ENCODE data around the gene ENAH. TPM values are rescaled to one million over a fixed set of nuclear protein-coding genes. Genes with fewer than 3 reads are reported as not detected.

ENAH gene
- total RNA-seq, 1 donor from 2014 or later: 137 TPM

- TF ChIP-seq, protein P1, sequence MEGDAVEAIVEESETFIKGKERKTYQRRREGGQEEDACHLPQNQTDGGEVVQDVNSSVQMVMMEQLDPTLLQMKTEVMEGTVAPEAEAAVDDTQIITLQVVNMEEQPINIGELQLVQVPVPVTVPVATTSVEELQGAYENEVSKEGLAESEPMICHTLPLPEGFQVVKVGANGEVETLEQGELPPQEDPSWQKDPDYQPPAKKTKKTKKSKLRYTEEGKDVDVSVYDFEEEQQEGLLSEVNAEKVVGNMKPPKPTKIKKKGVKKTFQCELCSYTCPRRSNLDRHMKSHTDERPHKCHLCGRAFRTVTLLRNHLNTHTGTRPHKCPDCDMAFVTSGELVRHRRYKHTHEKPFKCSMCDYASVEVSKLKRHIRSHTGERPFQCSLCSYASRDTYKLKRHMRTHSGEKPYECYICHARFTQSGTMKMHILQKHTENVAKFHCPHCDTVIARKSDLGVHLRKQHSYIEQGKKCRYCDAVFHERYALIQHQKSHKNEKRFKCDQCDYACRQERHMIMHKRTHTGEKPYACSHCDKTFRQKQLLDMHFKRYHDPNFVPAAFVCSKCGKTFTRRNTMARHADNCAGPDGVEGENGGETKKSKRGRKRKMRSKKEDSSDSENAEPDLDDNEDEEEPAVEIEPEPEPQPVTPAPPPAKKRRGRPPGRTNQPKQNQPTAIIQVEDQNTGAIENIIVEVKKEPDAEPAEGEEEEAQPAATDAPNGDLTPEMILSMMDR (IDR thresholded peaks at IDR 0.05; ENCODE audit: unreplicated experiment): no peak
- H3K36me3 Mint-ChIP-seq: no peaks in the 10 kb centered on the region
- DNase-seq (ENCODE audit: low spot score in 2 of 2, unreplicated experiment in 2 of 2): no peak
- H3K9me3 Mint-ChIP-seq: no peaks in the 10 kb centered on the region
- H3K27me3 Mint-ChIP-seq (ENCODE audit: low read depth): peaks cover 5% of the 10 kb centered on the region
- peaks cover 16% of the 10 kb centered on the region for H3K4me1 Mint-ChIP-seq
- H3K27ac Mint-ChIP-seq: peak overlapping the region; percentile 65
- H3K4me3 Mint-ChIP-seq: no peak overlapping the region
Observed at GRCh38 chr1:225482421-225482950, 170.4 kb downstream of the ENAH start.

- Mint-ChIP-seq H3K27ac (no peak overlapping the region), H3K36me3 (no peaks in the 10 kb centered on the region), H3K9me3 (no peaks in the 10 kb centered on the region), H3K4me1 (peaks cover 16% of the 10 kb centered on the region), H3K27me3 (ENCODE audit: low read depth) (peaks cover 5% of the 10 kb centered on the region), H3K4me3 (no peak overlapping the region)
- DNase-seq (ENCODE audit: low spot score in 2 of 2, unreplicated experiment in 2 of 2): no peak
- TF ChIP-seq, protein P1 (IDR thresholded peaks at IDR 0.05; ENCODE audit: unreplicated experiment): no peak
Observed at GRCh38 chr1:225481738-225482137, 171.2 kb downstream of the ENAH start.

GRCh38 chr1:225480825-225481434 is 172.0 kb downstream of the ENAH start:
- no peak for DNase-seq (ENCODE audit: low spot score in 2 of 2, unreplicated experiment in 2 of 2)
- no peak overlapping the region for H3K27ac Mint-ChIP-seq
- no peaks in the 10 kb centered on the region for H3K36me3 Mint-ChIP-seq
- peaks cover 16% of the 10 kb centered on the region for H3K4me1 Mint-ChIP-seq
- no peaks in the 10 kb centered on the region for H3K9me3 Mint-ChIP-seq
- TF ChIP-seq, protein P1 (IDR thresholded peaks at IDR 0.05; ENCODE audit: unreplicated experiment): peak; percentile 51
- H3K27me3 Mint-ChIP-seq (ENCODE audit: low read depth): peaks cover 5% of the 10 kb centered on the region
- H3K4me3 Mint-ChIP-seq: no peak overlapping the region

- TF ChIP-seq, protein P1 (IDR thresholded peaks at IDR 0.05; ENCODE audit: unreplicated experiment): no peak
- peaks cover 16% of the 10 kb centered on the region for H3K4me1 Mint-ChIP-seq
- H3K36me3 Mint-ChIP-seq: no peaks in the 10 kb centered on the region
- no peak overlapping the region for H3K27ac Mint-ChIP-seq
- peaks cover 5% of the 10 kb centered on the region for H3K27me3 Mint-ChIP-seq (ENCODE audit: low read depth)
- H3K9me3 Mint-ChIP-seq: no peaks in the 10 kb centered on the region
- no peak overlapping the region for H3K4me3 Mint-ChIP-seq
- DNase-seq (ENCODE audit: low spot score in 2 of 2, unreplicated experiment in 2 of 2): no peak
Observed at GRCh38 chr1:225479996-225480720, 172.8 kb downstream of the ENAH start.

GRCh38 chr1:225479341-225479740 is 173.6 kb downstream of the ENAH start:
- no peak overlapping the region for H3K4me3 Mint-ChIP-seq
- no peak for DNase-seq (ENCODE audit: low spot score in 2 of 2, unreplicated experiment in 2 of 2)
- H3K36me3 Mint-ChIP-seq: no peaks in the 10 kb centered on the region
- no peak overlapping the region for H3K27ac Mint-ChIP-seq
- peaks cover 5% of the 10 kb centered on the region for H3K27me3 Mint-ChIP-seq (ENCODE audit: low read depth)
- peaks cover 16% of the 10 kb centered on the region for H3K4me1 Mint-ChIP-seq
- H3K9me3 Mint-ChIP-seq: no peaks in the 10 kb centered on the region
- TF ChIP-seq, protein P1 (IDR thresholded peaks at IDR 0.05; ENCODE audit: unreplicated experiment): no peak
